HG02884 (cell line): ENCODE data around the gene ANKS1A.
"Not testable (repeated sequence)": the region's sequence is repeated elsewhere in the genome, so short reads cannot be mapped to it uniquely, and the experiment has no call there.

Experiments used
- ATAC-seq: cut with Tn5 transposase; IDR thresholded peaks from one replicate; pipeline ENCODE4 v1.9.1; 2021; ENCODE audit warnings: mild to moderate bottlenecking, moderate library complexity; ENCODE audit not compliant: unreplicated experiment

ANKS1A gene

DNA sequence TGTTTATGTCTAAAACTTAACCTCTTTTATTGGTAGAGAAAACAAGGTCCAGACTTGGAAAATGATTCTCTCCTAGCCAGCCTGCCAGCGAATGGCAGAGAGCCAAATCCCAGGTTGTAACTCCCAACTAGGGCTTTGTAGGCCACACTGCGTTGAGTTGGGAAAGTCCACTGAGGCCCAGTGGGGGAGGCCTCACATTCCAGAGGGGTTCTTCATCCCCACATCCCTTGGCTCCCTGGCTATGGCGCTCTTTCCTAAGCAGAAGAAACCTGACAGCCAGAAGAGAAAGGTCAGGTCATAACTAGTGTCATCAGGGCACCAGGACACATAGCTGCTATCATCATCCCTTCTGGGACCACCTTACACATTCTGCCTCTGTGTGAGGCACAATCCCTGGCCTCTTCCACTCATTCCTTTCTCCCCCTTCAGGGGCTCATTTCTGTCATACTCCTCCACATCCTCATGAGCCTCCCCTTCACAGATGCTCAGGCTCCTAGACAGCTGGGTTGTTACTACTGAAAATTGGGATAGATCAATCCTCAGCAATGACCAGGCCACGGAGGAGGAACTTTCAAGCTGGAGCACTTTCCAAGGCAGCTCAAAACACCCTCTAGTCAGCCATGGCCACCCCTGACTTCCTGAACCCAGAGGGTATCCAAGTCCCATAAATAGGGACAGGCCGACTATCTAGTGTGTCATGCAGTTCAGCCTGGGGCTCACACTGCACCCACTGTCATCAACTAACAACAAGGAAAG, 203.5 kb downstream of the ANKS1A start:
- ATAC-seq = no peak

DNA sequence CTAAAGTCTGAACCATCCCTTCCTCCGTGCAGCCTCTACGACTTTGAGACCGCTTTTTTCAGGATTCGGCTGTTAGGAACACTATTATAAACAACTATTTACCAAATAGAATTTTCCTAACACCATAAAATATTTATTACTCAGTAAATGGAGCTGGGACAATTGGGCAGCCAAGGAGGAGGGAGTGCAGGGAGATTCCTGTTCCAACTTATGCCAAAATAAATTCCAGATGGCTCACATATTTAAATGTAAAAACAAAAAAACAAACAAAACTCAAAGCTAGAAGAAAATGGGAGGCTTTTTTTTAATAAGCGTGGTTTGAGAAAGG, 204.0 kb downstream of the ANKS1A start:
- ATAC-seq = no peak

DNA sequence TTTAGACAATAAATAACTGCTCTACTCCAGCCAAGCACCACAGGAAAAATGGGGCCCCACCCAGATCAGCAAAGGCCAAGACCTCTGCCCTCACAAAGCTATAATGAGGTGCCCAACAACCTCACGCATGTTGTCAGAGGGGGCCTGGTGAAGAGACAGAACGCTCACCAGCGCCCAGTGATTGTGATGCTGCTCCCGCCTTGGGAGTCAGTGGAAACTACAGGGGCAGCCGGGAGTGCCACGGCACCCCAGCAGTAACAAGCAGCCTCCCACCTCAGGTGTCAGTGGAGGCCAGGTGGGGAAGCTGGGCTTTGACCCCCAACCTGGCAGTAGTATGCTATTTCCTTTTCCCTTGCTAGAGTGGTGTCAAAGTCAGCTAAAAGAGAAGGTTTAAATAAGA, 204.7 kb downstream of the ANKS1A start:
- ATAC-seq = no peak

GRCh38 chr6:35094183-35094582, 205.1 kb downstream of the ANKS1A start:
- ATAC-seq = no peak

GRCh38 chr6:35096129-35096862, 207.2 kb downstream of the ANKS1A start:
- ATAC-seq = no peak

GRCh38 chr6:35099116-35099515, 210.1 kb downstream of the ANKS1A start:
- ATAC-seq = no peak

DNA sequence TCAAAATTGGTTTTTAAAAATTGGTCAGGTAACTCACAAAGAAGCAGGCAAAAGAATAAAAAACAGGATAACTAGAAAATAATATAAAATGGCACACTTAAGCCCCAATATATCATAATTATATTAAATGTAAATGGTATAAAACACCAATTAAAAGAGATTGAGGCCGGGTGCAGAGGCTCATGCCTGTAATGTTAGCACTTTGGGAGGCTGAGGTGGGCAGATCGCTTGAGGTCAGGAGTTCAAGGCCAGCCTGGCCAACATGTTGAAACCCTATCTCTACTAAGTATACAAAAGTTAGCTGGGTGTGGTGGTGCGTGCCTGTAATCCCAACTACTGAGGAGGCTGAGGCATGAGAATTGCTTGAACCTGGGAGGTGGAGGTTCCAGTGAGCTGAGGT, 216.0 kb downstream of the ANKS1A start:
- no peak for ATAC-seq

GRCh38 chr6:35106061-35106460, 217.0 kb downstream of the ANKS1A start:
- not testable (repeated sequence) for ATAC-seq

DNA sequence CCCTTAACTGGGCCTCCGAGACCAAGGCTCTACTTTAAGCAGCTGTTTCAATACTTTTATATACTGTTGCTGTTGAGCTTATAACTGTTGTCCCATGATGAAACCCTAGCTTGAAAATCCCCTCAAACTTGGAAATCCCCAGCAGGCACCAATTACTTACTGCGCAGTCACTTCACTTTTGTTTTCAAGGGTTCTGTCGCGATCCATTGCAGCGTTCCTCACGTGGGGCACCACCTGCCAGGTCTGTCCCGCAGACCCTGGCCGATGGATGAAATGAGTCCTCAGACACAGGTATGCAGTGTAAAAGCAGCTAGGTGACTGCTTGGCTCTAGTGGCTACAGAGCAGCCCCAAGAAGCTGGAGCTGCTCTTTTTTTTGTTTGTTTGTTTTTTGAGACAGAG, 218.2 kb downstream of the ANKS1A start:
- not testable (repeated sequence) for ATAC-seq

GRCh38 chr6:35107761-35108160, 218.7 kb downstream of the ANKS1A start:
- ATAC-seq = not testable (repeated sequence)

GRCh38 chr6:35108309-35108885, 219.3 kb downstream of the ANKS1A start:
- ATAC-seq = no peak

- no peak for ATAC-seq
These were observed 231.7 kb downstream of the ANKS1A start for GRCh38 chr6:35120746-35121145.

DNA sequence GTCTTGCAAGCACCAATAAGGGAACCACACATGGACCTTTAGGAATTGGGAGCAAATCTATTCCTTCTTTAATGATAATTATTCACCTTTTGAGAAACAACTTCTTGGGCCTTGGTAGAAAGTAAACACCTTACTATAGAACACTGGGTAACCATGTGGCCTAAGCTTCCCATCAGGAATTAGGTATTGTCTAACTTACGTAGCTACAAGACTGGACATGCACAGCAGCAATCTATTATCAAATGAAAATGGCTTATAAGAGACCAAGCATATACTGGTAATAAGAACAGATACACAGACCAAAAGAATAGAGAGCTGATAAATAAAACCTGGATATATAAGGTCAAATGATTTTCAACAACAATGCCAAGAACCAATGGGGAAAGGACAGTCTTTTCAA, 235.3 kb downstream of the ANKS1A start:
- ATAC-seq = no peak

DNA sequence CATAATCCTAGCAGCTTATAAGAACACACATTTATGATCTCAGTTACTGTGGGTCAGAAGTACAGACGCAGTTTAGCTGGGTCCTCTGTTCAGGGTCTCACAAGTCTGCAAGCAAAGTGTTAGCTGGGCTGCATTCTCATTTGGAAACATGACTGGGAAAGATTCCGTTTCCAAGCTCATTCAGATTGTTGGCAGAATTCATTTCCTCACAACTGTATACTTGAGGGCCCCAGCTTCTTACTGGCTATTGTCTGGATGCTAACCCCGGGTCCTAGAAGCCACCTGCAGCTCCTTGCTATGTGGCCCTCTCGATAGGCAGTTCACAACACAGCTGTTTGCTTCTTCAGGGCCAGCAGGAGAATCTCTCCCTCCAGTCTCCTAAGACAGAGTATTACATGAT, 239.0 kb downstream of the ANKS1A start:
- ATAC-seq = no peak

DNA sequence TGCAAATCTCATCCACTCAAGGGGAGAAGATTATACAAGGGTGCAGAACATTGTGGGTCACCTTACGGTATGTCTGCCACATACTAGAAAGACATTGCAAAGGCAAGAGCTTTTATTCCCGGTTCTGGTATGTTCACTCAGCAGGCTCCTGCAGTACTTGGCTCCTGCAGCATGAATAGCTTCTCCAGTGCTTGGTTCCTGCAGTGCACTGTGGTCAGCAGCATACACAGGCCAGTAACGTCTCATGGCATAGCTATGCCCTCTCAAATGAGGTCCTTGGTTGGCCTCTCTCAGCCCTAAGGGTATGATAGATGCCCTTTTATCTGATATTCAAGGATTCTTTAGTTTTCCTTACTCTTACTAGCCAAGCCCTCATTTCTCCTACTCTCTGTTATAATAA, 239.4 kb downstream of the ANKS1A start:
- ATAC-seq = no peak

GRCh38 chr6:35136185-35136584, 247.1 kb downstream of the ANKS1A start:
- no peak for ATAC-seq

DNA sequence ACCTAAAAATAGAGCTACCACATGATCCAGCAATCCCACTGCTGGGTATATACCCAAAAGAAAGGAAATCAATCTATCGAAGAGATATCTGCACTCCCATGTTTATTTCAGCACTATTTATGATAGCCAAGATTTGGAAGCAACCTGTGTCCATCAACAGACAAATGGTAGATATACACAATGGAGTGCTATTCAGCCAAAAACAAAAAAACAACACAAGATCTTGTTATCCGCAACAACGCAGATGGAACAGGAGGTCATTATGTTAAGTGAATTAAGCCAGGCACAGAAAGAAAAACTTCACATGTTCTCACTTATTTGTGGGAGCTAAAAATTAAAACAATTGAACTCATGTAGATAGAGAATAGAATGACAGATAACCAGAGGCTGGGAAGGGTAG, 249.1 kb downstream of the ANKS1A start:
- not testable (repeated sequence) for ATAC-seq

DNA sequence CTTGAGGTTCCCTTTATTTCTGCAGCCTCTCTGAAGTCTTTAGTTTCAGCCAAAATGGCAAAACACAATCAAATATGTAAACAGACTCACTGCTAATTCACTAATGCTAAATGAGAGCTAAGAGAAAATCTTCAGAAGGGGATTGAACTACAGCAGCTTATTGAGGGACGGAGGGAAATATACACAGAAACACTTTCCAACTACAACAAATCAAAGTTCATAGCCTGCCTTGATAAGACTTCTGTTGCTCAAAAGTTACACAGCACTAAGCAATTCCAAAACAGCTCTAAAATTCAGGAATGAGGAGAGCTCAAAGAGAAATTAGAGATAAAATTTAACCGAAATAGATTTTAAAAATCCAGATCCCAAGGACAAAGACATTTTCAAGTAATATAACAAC, 250.4 kb downstream of the ANKS1A start:
- ATAC-seq = no peak

DNA sequence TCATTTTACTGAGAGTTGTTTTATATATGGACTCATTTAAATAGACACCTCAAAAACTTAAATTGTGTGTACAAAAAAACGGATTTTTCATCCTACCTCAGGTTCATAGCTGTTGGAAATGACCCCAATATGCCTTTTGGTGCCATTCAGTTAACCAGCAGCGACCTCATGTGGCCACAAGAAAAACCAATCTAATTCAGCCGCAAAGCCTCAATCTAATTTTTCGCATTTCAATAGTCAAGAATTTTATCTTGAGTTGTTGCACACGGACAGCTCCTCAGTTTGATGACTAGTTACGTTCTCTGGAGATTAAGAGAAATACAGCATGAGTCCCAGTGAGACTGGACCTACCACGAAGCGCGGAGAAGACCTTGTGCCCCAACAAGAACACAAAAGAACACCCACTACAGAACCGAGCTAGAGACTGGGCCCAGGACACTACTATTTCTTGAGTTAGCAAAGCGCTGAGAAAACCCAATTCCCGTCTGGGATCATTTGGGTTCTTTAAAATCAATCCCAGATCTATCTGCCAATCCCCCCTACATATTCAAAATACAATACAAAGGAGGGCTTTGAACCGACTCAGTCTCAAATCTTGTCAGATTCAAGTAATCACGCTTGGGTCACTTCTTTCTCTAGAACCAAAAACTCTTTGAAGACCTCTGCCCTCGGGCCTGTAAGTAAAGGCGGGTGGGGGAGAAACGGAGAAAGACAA, 251.0 kb downstream of the ANKS1A start:
- ATAC-seq = no peak

DNA sequence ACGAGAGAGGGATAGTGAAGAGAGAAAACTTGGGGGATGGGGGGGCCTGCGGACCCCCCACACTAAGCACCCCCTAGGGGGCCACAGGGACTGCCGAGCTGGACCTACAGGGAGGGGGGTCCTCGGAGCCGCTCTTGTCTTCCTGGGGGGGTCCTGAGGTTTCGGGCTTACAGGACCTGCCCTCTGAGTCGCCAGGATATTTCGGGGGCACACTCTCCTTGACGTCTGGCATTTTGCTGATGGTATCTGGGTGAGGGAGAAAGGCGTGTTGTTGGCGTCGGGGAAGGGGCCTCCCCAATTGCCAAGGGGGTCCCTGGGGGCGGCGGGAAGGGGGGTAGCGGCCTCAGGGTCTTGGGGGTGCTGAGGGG, 251.6 kb downstream of the ANKS1A start:
- no peak for ATAC-seq
